HG03175 (cell line): ENCODE data around the gene GPATCH3.
"Not testable (repeated sequence)": the region's sequence is repeated elsewhere in the genome, so short reads cannot be mapped to it uniquely, and the experiment has no call there.

Experiments
- ATAC-seq: cut with Tn5 transposase; IDR thresholded peaks from one replicate; pipeline ENCODE4 v1.9.1; 2021; ENCODE audit warnings: mild to moderate bottlenecking, moderate library complexity; ENCODE audit not compliant: unreplicated experiment

The GPATCH3 gene

GRCh38 chr1:26848941-26849774 lies 51.1 kb downstream of the GPATCH3 start:
- no peak for ATAC-seq

- no peak for ATAC-seq
These were observed 51.8 kb downstream of the GPATCH3 start for GRCh38 chr1:26848499-26848898.

- not testable (repeated sequence) for ATAC-seq
These were observed 52.4 kb downstream of the GPATCH3 start for GRCh38 chr1:26847826-26848225.

DNA sequence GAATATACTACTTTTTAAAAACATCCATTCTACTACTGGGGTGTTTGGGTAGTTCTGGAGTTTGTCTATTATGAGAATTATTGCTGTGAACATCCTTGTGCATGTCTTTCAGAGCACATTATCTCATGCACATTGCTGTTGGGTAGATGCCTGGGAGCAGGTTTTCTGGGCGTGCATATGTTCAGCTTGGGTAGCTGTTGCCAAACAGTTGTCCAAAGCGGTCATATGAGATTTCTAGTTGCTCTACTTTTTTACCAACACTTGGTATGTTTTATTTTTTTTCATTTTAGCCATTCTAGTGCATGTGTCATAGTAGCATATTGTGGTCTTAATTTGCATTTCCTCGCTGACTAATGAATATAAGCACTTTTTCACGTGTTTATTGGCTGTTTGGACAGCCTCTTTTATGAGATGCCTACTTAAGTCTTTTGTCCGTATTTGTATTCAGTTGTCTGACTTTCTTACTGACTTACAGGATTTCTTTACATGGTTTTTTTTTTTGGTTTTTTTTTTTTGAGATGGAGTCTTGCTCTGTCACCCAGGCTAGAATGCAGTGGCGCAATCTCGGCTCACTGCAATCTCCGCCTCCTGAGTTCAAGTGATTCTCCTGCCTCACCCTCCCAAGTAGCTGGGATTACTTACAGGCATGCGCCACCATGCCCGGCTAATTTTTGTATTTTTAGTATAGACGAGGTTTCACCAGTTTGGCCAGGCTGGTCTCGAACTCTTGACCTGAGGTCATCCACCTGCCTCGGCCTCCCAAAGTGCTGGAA lies 55.7 kb downstream of the GPATCH3 start:
- no peak for ATAC-seq
